GM21576 (cell line): Measurements from ENCODE around the gene FHIT.

ENCODE experiments used
- ATAC-seq: cut with Tn5 transposase; IDR thresholded peaks from one replicate; pipeline ENCODE4 v1.9.1; 2021; ENCODE audit warnings: mild to moderate bottlenecking, moderate library complexity; ENCODE audit not compliant: unreplicated experiment

FHIT gene

GRCh38 chr3:60269377-60269776 lies 981.9 kb downstream of the FHIT start:
- no peak for ATAC-seq

GRCh38 chr3:60268123-60268522 lies 983.1 kb downstream of the FHIT start:
- no peak for ATAC-seq

GRCh38 chr3:60266444-60266843 lies 984.8 kb downstream of the FHIT start:
- no peak for ATAC-seq

- no peak for ATAC-seq
These were observed 988.1 kb downstream of the FHIT start for GRCh38 chr3:60263191-60263590.

- no peak for ATAC-seq
These were observed 988.7 kb downstream of the FHIT start for GRCh38 chr3:60262546-60262945.

GRCh38 chr3:60260546-60260945 lies 990.7 kb downstream of the FHIT start:
- ATAC-seq = no peak

GRCh38 chr3:60250810-60251209 lies 1000.4 kb downstream of the FHIT start:
- no peak for ATAC-seq

- ATAC-seq = no peak
These were observed 1001.0 kb downstream of the FHIT start for GRCh38 chr3:60250206-60250605.

GRCh38 chr3:60246361-60246760 lies 1004.9 kb downstream of the FHIT start:
- no peak for ATAC-seq

GRCh38 chr3:60243456-60243855 lies 1007.8 kb downstream of the FHIT start:
- no peak for ATAC-seq

GRCh38 chr3:60240492-60240891 lies 1010.8 kb downstream of the FHIT start:
- no peak for ATAC-seq

GRCh38 chr3:60238550-60238949 lies 1012.7 kb downstream of the FHIT start:
- no peak for ATAC-seq

GRCh38 chr3:60229502-60229901 lies 1021.8 kb downstream of the FHIT start:
- ATAC-seq = no peak

- no peak for ATAC-seq
These were observed 1022.4 kb downstream of the FHIT start for GRCh38 chr3:60228823-60229222.

GRCh38 chr3:60226912-60227311 lies 1024.3 kb downstream of the FHIT start:
- ATAC-seq = no peak

- ATAC-seq = no peak
These were observed 1025.4 kb downstream of the FHIT start for GRCh38 chr3:60225848-60226247.

GRCh38 chr3:60220768-60221167 lies 1030.5 kb downstream of the FHIT start:
- no peak for ATAC-seq

- ATAC-seq = no peak
These were observed 1031.8 kb downstream of the FHIT start for GRCh38 chr3:60219501-60219900.

GRCh38 chr3:60217156-60217911 lies 1033.9 kb downstream of the FHIT start:
- no peak for ATAC-seq

GRCh38 chr3:60216462-60217075 lies 1034.7 kb downstream of the FHIT start:
- ATAC-seq = no peak

- no peak for ATAC-seq
These were observed 1035.3 kb downstream of the FHIT start for GRCh38 chr3:60215946-60216345.

GRCh38 chr3:60207905-60208304 lies 1043.3 kb downstream of the FHIT start:
- ATAC-seq = no peak

GRCh38 chr3:60206206-60206605 lies 1045.0 kb downstream of the FHIT start:
- no peak for ATAC-seq
